D721Med (cell line): ENCODE results near the gene ST3GAL5.
"Not testable (repeated sequence)": the region's sequence is repeated elsewhere in the genome, so short reads cannot be mapped to it uniquely, and the experiment has no call there.

ENCODE experiments used
- DNase-seq: peaks from one replicate; pipeline ENCODE4 v3.0.0; 2011; ENCODE audit warnings: low spot score; ENCODE audit not compliant: insufficient read length
- FAIRE-seq: peaks from 2 replicates; lab custom pipeline; 2011; peaks lifted over from hg19 to GRCh38; lab: Jason Lieb, UNC
- CTCF ChIP-seq: IDR thresholded peaks from 2 replicates; pipeline ENCODE4 v1.5.1; 2012; ENCODE audit warnings: mild to moderate bottlenecking, control low read depth; ENCODE audit not compliant: insufficient read depth; ENCODE audit errors: missing control alignments

ST3GAL5 gene

GRCh38 chr2:85830645-85831044 is 58.1 kb downstream of the ST3GAL5 start:
- TF ChIP-seq CTCF = no peak
- FAIRE-seq (no peak), DNase-seq (no peak)

- not testable (repeated sequence) for FAIRE-seq
These were observed 59.4 kb downstream of the ST3GAL5 start for GRCh38 chr2:85829394-85829793.

GRCh38 chr2:85828725-85829124 is 60.1 kb downstream of the ST3GAL5 start:
- FAIRE-seq (no peak), DNase-seq (no peak)
- TF ChIP-seq CTCF = no peak

More at GRCh38 chr2:85829394-85829793, 59.4 kb downstream of the ST3GAL5 start:
- DNase-seq = not testable (repeated sequence)

- DNase-seq = no peak
- TF ChIP-seq CTCF = no peak
- FAIRE-seq = no peak
These were observed 60.8 kb downstream of the ST3GAL5 start for GRCh38 chr2:85827879-85828569.

- FAIRE-seq (no peak), DNase-seq (peak; percentile 60)
- peak; percentile 72 for TF ChIP-seq CTCF
These were observed 61.6 kb downstream of the ST3GAL5 start for GRCh38 chr2:85826990-85827878.

- FAIRE-seq (no peak), DNase-seq (no peak)
- no peak for TF ChIP-seq CTCF
These were observed 64.8 kb downstream of the ST3GAL5 start for GRCh38 chr2:85823951-85824350.

GRCh38 chr2:85822766-85823165 is 66.0 kb downstream of the ST3GAL5 start:
- no peak for TF ChIP-seq CTCF
- FAIRE-seq (no peak), DNase-seq (no peak)
